Inferior parietal cortex (tissue), 1 donor: ENCODE data around the gene TREML2.
"Not testable (repeated sequence)": the region's sequence is repeated elsewhere in the genome, so short reads cannot be mapped to it uniquely, and the experiment has no call there.

Experiments
- DNase-seq: peaks from one replicate; pipeline ENCODE4 v3.0.0-alpha.2; 2016; ENCODE audit errors: extremely low spot score

The TREML2 gene

GRCh38 chr6:41200901-41201763, at the start of gene TREML2:
TSS of gene TREML2 (minus strand) at chr6:41201149. CDS start at chr6:41201008, 141 bp downstream.
- no peak for DNase-seq

GRCh38 chr6:41247882-41248705, 47.1 kb upstream of the TREML2 start:
- no peak for DNase-seq

- no peak for DNase-seq
These were observed 46.4 kb upstream of the TREML2 start for GRCh38 chr6:41247288-41247865.

- not testable (repeated sequence) for DNase-seq
These were observed 45.6 kb upstream of the TREML2 start for GRCh38 chr6:41246529-41246928.

GRCh38 chr6:41239467-41240159, 38.7 kb upstream of the TREML2 start:
- DNase-seq = no peak

GRCh38 chr6:41237128-41237527, 36.2 kb upstream of the TREML2 start:
- no peak for DNase-seq

- DNase-seq = no peak
These were observed 35.3 kb upstream of the TREML2 start for GRCh38 chr6:41236276-41236675.

GRCh38 chr6:41232667-41233066, 31.7 kb upstream of the TREML2 start:
- DNase-seq = no peak

- no peak for DNase-seq
These were observed 30.3 kb upstream of the TREML2 start for GRCh38 chr6:41231246-41231645.

- DNase-seq = no peak
These were observed 28.8 kb upstream of the TREML2 start for GRCh38 chr6:41229721-41230120.

GRCh38 chr6:41228616-41229015, 27.7 kb upstream of the TREML2 start:
- DNase-seq = no peak

GRCh38 chr6:41228096-41228495, 27.1 kb upstream of the TREML2 start, which contains the start of gene TREML4:
TSS of gene TREML4 (plus strand) at chr6:41228349. CDS start at chr6:41228428, 79 bp downstream.
- no peak for DNase-seq

- DNase-seq = no peak
These were observed 25.8 kb upstream of the TREML2 start for GRCh38 chr6:41226752-41227151.

- no peak for DNase-seq
These were observed 23.9 kb upstream of the TREML2 start for GRCh38 chr6:41224800-41225199.

- no peak for DNase-seq
These were observed 21.6 kb upstream of the TREML2 start for GRCh38 chr6:41222513-41222912.

GRCh38 chr6:41222045-41222444, 21.1 kb upstream of the TREML2 start:
- DNase-seq = no peak

GRCh38 chr6:41216616-41217015, 15.7 kb upstream of the TREML2 start:
- DNase-seq = no peak

GRCh38 chr6:41215777-41216176, 14.8 kb upstream of the TREML2 start:
- DNase-seq = no peak

GRCh38 chr6:41214559-41215238, 13.8 kb upstream of the TREML2 start:
- DNase-seq = no peak

- DNase-seq = no peak
These were observed 8.8 kb upstream of the TREML2 start for GRCh38 chr6:41209547-41210320.
